ENCODE measurements around the gene ADAMTS3.

Gene ADAMTS3

DNA sequence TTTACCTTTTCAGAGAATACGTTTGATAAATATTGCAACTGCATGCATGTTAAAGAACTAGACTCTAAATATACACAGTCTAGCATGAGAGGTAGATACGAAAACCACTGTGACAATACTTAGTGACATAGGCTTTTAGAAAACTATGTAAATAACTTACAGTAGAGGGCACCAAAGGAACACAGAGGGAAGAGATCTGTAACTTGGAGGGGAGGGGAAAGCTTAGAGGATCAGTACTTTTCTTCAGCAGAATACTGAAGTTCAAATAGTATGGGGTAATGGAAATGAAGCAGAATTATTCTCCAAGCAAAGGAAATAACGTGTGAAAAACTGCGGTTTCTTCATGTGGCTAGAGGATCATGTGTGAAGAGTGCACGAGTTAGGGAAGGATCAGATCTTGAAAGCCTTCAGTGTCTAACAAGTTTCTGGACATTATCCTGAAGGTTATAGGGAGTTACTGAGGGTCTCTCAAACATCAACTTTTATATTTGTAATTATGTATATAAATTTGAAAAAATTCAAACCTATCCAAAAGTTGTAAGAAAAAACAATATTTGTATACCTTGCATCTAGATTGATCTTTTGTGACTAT lies 273.0 kb downstream of the ADAMTS3 start:
- peak; percentile 53 for DNase-seq (ENCODE audit: low read depth)

DNA sequence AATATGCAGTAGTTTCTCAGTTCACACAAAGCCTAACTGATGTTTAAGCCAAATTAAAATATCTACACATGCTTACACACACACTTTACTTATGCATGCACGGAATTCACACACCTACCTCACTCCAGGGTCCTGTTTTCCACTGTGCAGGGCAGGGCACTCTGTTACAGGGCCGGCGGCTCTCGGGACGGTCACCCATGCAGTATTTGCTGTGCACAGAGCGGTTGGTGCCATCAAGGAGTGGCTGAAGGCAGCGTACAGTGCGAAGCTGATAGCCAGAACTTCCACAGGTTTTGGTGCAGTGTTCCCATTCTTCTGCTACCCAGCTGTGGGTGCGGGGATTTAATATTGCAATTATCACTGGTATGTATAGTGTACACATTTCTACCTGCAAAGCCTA lies 278.3 kb downstream of the ADAMTS3 start:
- DNase-seq (ENCODE audit: low read depth) = no peak

DNA sequence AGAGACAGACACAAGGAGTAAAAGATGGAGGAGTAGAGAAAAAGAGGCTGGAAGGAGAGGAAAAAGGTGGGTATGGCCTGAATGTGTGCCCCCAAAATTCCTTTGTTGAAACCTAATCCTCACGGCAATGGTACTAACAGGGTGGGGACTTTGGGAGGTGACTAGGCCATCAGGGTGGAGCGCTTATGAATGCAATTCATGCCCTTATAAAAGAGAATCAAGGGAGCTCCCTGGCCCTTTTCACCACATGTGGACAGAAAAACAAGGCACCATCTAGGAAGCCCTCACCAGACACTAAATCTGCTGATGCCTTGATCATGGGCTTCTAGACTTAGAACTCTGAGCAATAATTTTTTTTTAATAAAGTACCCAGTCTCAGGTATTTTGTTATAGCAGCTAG lies 282.1 kb downstream of the ADAMTS3 start:
- no peak for DNase-seq (ENCODE audit: low read depth)

DNA sequence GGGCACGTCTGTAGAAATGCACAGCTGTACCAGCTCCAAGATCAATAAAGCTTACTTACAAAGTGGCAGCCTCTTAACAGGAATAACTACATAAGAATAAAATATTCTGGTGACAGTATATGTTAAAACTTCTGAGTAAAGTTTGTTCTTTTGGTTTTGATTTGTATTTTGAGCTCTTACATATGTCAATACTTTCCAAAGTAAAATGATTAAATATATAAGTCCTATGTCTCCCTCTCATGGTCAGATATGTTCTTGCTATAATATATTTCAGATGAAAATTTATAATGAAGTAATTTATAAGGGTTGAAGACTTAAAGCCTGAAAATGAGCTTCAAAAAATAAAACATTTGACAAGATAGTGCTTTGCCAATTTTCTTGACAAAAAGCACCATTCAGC lies 282.8 kb downstream of the ADAMTS3 start:
- no peak for DNase-seq (ENCODE audit: low read depth)

DNA sequence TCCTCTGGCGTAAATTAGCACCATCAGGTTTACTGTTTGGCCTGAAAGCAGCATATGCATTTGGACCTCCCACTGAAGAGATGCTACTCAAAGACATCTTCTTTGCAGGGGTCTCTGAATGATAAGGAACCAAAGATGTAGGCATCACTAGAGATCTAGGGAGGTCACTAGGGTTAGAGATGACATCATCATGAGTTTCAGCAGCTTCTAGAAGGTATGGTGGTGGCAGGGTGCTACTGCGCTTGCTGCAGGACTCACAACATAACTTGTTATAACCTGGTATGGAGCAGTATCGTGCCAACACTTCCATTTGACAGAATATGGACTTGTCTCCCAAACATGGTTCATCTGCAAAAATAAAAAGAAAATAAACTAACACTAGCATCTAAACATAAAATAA lies 285.7 kb downstream of the ADAMTS3 start:
- DNase-seq (ENCODE audit: low read depth) = no peak

DNA sequence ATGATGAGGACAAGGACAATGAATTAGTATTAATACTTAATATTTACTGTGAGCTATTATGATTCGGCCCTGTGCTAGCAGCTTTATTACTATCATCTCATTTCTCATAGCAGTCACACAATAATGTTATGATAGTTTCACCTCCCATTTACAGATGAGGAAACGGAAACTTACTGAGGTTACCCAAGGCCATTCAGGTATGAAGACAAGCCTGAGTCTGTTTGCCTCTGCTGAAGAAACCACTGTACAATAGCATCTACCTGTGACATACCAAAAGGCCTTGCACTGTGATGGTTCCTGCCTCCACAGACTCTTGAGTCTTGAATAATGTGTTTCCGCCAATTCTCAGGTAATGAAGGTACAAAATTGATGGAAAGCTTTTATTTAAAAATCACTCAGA lies 288.8 kb downstream of the ADAMTS3 start:
- DNase-seq (ENCODE audit: low read depth) = no peak

DNA sequence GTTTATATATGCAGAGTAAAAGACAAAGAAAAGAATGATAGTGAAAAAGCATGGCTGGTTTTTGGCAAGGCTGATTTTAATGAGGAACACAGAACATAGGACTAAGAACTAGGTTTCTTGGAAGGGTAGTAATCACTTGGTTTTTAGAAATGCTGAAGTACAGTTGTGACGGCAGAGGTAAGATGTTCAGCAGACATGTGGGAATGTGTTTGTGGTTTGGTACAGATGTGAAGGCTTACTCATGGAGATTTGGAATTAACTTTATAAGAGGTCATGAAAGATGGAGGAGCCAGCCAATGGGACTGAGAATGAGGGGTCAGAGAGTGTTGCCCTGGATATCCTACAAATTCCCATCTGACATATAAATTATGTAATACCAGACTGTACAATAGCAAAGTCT lies 293.6 kb downstream of the ADAMTS3 start:
- no peak for DNase-seq (ENCODE audit: low read depth)

DNA sequence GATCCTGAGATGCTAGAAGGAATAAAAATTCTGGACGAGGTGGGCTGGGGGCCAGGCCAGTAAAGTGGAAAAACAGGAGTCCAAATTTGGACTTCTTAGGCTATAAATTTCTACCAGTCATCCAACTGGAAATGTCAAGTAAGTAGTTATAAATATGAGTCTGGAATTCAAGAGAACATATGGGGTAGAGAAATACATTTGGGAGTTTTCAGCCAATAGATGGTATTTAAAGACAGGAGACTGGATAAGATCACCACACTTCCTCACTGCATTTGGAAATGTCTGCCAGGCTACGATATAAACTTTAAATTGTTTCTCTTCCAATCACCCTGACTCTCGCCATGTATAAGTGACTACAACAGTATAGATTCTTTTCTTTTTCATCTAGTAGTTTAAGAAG lies 294.8 kb downstream of the ADAMTS3 start:
- no peak for DNase-seq (ENCODE audit: low read depth)

DNA sequence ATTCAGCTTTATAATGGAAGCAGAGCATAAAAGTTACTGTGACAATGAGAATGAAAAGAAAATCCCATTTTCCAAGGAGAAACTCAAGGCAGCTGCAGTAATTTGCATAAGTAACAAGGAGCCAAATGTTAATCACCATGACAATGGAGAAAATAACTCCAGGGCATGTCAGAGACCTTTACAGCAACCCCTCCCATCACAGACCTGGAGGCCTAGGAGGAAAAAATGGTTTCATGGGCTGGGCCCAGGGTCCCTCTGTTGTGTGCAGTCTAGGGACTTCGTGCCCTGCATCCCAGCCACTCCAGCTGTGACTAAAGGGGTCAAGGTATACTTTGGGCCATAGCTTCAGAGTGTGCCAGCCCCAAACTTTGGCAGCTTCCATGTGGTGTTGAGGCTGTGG lies 313.8 kb downstream of the ADAMTS3 start:
- no peak for DNase-seq (ENCODE audit: low read depth)

DNA sequence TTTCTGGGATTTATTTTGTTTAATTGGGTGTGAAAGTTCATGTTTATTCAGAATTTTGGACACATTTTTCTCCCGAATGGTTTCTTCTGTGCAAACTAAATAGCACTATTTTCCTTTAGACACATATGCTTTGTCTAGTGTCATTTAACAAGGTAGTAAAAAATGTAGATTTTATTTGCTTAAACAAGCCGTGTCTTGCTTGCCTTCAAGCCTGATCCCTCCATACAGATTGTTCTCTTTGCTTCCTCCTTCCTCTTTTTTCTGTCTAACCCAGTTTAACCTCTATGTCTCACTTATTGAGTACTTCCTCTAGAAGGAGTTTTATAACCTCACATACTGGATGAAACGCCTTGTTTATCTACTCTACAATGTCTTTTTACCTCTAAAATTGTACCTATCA lies 325.4 kb downstream of the ADAMTS3 start:
- no peak for DNase-seq (ENCODE audit: low read depth)

DNA sequence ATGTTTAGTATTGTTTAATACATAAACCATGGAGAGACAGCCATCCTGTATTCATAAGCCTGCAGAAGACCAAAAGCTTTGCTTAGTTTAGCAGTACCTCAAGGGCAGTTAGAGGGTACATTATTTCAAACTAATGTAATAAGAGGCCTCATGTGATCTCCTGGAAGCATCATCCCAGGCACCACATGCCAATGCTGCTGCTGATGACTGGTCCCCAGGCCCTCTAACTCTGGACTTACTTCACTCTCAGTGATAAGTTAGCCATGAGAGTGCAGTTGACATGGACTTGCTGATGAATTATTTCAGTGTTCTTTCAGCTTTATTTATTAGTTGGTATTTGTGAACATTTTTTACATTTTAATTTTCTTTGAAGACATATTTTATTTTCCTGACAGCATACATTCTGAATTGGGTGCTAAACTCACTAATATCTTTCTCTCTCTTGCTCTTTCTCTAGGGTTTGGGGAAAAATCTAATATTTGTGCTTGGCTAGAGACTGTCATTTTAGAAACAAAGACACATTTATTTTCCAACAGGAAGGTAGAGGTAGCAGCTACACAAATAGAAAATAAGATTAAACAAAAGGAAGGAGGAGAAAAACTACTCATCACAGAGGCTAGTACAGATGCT lies 329.4 kb downstream of the ADAMTS3 start:
- no peak for DNase-seq (ENCODE audit: low read depth)
